GM19463 (cell line): ENCODE measurements around the gene LRRTM3.

Experiments used
- ATAC-seq: cut with Tn5 transposase; IDR thresholded peaks from one replicate; pipeline ENCODE4 v1.9.1; 2021; ENCODE audit warnings: mild to moderate bottlenecking, moderate library complexity; ENCODE audit not compliant: unreplicated experiment

Gene LRRTM3

GRCh38 chr10:67011981-67012380 is 86.1 kb downstream of the LRRTM3 start:
- ATAC-seq, result no peak

GRCh38 chr10:67015225-67015624 is 89.4 kb downstream of the LRRTM3 start:
- ATAC-seq, result no peak

GRCh38 chr10:67017218-67017617 is 91.4 kb downstream of the LRRTM3 start:
- ATAC-seq, result no peak

GRCh38 chr10:67022099-67022498 is 96.3 kb downstream of the LRRTM3 start:
- ATAC-seq, result no peak

GRCh38 chr10:67033878-67034277 is 108.0 kb downstream of the LRRTM3 start:
- no peak for ATAC-seq

GRCh38 chr10:67036808-67037207 is 111.0 kb downstream of the LRRTM3 start:
- ATAC-seq, result no peak

GRCh38 chr10:67043041-67043440 is 117.2 kb downstream of the LRRTM3 start:
- no peak for ATAC-seq

GRCh38 chr10:67045404-67045803 is 119.6 kb downstream of the LRRTM3 start:
- no peak for ATAC-seq

GRCh38 chr10:67046507-67046906 is 120.7 kb downstream of the LRRTM3 start:
- no peak for ATAC-seq

GRCh38 chr10:67049988-67050387 is 124.2 kb downstream of the LRRTM3 start:
- ATAC-seq, result no peak

- no peak for ATAC-seq
These were observed 124.6 kb downstream of the LRRTM3 start for GRCh38 chr10:67050415-67050814.

GRCh38 chr10:67072654-67073053 is 146.8 kb downstream of the LRRTM3 start:
- ATAC-seq, result no peak

GRCh38 chr10:67075491-67075971 is 149.7 kb downstream of the LRRTM3 start:
- ATAC-seq, result no peak

GRCh38 chr10:67076144-67076543 is 150.3 kb downstream of the LRRTM3 start:
- no peak for ATAC-seq

GRCh38 chr10:67077376-67077775 is 151.5 kb downstream of the LRRTM3 start:
- ATAC-seq, result no peak

GRCh38 chr10:67079126-67079525 is 153.3 kb downstream of the LRRTM3 start:
- no peak for ATAC-seq

- ATAC-seq, result no peak
These were observed 160.7 kb downstream of the LRRTM3 start for GRCh38 chr10:67086327-67087134.

GRCh38 chr10:67087135-67087425 is 161.2 kb downstream of the LRRTM3 start:
- ATAC-seq, result no peak

- ATAC-seq, result no peak
These were observed 162.2 kb downstream of the LRRTM3 start for GRCh38 chr10:67088036-67088435.

GRCh38 chr10:67095531-67095930 is 169.7 kb downstream of the LRRTM3 start:
- no peak for ATAC-seq

GRCh38 chr10:67098461-67098860 is 172.6 kb downstream of the LRRTM3 start:
- ATAC-seq, result no peak

- ATAC-seq, result no peak
These were observed 175.1 kb downstream of the LRRTM3 start for GRCh38 chr10:67100951-67101350.

GRCh38 chr10:67107670-67108069 is 181.8 kb downstream of the LRRTM3 start:
- no peak for ATAC-seq
